CD4-positive, alpha-beta T cell treated with Interferon gamma for 1 hour (primary cell): ENCODE data around the gene ZMYND19.
"Not testable (repeated sequence)": the region's sequence is repeated elsewhere in the genome, so short reads cannot be mapped to it uniquely, and the experiment has no call there.

Experiments
- DNase-seq: peaks from one replicate; pipeline ENCODE4 v3.0.0-alpha.2; 2020

The ZMYND19 gene

DNA sequence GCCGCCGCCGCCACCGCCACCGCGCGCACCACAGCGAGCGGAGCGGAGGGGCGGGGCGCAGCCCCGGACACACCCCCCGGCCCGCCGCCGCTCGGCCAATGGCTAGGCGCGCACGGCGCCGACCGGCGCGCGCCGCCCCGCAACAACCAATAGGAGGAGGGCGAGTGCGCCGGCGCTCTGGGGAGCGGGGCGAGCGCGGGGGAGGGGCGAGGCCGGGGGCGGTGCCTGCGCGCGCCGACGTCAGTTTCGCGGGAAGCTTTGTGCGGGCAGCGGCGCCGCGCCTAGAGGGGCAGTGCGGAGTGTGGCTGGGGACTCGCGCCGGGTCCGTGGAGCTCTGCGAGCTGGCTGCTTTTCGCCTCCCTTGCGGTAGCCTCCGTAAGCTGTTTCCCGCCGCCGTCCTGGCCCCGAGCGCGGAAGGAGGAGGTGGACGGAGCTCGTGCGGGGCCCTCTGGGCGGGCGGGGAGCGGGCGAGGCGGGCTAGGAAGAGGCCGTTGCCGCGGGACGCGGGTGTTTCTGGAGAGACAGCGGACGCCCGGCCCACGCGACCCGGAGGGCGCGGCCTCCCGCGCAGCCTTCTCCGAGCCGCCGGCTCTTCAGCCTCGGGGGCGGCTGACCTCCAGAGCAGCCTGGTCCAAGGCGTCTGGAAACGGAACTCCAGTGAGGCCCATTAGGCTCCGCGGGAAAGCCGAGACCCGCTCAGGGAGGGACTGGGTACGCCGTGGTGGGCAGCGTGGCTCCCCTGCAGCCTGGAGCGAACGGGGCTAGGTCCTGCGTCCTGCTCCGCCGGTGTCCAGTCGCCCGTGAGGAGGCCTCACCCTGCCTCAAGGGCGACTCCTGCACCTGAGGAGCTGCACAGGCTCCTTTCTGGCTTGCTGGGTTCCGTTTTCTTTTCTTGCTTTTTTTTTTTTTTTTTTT lies at the start of gene ZMYND19:
Gene ZMYND19, minus strand, starts transcription at position 44 of the 915 bp plus-strand sequence. CDS start 249 bp downstream, outside the sequence.
- peak; percentile 87 for DNase-seq

DNA sequence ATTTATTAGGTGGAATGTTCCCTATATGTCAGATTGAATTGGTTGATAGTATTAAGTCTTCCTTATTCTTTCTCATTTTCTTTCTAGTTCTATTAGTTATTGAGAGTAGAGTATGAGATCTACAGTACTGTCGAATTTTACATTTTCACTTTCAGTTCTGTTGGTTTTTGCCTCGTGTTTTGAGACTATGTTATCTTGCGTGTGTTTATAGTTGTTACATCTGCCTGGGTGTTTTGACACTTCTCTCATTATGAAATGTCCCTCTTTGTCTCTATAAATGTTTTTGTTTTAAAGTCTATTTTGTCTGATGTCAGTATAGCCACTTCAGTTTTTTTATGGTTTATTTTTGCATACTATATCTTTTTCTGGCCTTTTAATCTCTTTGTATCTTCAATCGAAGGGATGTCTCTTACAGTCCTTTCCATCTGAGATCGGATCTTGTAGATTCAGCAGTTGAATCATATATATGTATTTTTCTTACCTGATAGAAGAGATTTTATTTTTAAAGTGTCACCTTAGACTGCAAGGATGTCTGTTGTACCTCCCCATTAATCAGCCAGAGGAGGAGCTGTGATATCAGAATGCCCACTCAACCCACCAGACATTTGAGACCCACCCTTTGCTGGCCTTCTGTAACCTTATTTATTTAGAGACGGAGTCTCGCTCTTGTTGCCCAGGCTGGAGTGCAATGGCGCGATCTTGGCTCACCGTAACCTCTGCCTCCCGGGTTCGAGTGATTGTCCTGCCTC lies 49.2 kb upstream of the ZMYND19 start:
- no peak for DNase-seq

DNA sequence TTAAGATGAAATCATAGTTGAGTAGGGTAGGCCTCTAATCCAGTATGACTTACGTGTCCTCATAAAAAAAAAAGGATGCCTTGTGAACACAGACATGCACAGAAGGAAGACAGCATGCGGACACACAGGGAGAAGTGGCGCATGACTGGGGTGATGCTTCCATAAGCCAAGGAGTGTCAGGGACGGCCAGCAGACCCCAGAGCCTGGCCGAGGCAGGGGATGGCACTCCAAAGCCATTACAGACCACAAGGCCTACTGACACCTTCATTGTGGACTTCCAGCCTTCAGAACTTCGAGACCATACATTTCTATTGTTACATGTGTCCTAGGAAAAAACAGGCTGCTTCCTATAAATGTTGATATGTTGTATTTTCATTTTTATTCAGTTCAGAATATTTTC lies 48.4 kb upstream of the ZMYND19 start:
- DNase-seq = no peak

DNA sequence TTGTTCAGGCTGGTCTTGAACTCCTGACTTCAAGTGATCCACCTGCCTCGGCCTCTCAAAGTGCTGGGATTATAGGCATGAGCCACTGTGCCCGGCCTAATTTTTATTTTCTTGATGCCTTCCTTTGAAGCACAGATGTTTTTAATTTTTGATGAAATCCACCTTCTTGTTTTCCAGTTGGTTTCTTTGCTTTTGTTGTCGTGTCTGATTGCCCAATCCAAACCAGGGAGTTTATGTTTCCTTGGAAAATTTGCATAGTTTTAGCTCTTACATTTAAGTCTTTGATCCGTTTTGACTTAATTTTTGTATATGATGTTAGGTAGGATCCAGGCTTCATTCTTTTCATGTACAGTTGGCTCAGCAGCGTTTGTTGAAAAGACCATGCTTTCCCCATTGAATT lies 43.7 kb upstream of the ZMYND19 start:
- DNase-seq = no peak

DNA sequence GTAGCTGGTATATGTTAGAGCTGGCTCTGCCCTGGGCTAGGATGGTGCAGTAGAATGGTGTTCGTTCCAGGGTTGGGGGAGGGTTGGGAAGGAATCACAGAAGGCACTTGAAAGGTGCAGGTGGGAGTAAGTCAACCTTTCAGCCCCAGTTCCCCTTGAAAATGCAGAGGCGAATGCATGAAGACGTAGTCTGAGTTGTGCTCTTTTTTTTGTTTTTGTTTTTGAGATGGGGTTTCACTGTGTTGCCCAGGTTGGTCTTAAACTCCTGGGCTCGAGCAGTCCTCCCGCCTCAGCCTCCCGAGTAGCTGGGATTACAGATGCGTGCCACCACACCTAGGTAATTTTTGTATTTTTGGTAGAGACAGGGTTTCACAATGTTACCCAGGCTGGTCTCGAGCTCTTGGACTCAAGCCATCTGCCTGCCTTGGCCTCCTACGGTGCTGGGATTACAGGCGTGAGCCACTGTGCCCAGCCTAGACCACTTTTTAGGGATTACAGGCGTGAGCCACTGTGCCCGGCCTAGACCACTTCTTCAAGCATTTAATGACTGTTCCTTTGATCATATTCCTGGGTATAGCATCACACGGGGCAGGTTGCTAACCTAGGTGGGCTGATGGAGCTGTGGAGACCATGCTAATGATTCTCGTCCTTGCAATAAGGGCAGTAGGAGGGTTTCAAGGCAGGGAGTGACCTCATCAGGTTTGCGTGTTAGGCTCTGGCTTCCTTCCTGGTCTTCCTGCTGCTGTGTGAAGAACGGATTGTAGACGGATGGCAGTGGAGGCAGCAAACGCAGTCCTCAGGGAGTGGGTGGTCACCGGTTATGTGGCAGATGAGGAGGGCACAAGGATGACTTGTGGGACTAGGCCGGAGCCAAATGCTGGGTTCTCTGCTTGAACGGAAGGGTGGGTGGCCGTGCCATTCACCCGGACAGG lies 42.2 kb upstream of the ZMYND19 start:
- DNase-seq = no peak

DNA sequence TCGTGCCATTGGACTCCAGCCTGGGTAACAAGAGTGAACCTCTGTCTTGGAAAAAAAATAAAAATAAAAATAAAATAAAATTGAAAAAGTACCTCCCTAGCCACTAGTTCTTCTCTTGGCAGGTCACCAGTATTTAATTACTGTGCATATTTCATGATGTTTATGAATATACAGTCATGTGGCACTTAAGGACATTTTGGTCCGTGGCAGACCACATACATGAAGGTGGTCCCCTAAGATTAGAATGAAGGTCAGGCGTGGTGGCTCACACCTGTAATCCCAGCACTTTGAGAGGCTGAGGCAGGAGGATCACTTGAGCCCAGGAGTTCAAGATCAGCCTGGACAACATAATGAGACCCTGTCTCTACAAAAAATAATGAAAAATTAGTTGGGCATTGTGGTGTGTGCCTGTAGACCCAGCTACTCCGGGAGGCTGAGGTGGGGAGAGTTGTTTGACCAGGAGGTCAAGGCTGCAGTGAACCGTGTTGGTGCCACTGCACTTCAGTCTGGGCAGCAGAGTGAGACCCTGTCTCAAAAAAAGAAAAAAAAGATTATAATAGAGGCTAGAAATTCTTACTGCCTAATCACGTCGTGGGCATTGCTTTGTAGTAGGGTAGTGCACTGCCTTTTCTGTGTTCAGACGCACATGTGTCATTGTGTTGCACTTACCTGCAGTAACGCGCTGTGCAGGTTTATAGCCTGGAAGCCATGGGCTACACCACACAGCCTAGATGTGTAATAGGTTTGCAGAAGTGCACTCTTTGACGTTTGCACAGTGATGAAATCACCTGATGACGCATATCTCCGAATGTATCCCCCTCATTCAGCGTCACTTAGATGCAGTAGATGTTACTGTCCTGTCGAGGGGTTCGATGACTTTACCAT lies 41.3 kb upstream of the ZMYND19 start:
- DNase-seq = no peak

DNA sequence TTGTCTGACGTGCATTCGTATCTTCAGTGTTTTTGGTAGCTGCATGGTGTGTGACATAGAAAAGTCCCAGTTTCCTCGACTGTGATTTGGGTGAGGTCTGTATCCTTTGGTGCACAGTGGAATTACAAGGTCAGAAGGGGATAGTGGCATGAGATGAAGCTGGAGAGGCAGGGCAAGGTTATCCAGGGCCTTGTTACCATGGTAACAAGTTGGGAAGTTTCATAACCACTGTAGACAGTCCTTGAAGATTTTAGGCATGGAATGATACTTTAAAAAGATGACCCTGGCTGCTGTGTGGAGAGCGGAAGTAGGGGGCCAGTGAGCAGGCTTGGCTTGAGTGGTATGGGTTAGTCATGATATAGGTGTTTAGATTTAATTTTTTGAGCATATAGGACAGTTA lies 40.4 kb upstream of the ZMYND19 start:
- DNase-seq = no peak

DNA sequence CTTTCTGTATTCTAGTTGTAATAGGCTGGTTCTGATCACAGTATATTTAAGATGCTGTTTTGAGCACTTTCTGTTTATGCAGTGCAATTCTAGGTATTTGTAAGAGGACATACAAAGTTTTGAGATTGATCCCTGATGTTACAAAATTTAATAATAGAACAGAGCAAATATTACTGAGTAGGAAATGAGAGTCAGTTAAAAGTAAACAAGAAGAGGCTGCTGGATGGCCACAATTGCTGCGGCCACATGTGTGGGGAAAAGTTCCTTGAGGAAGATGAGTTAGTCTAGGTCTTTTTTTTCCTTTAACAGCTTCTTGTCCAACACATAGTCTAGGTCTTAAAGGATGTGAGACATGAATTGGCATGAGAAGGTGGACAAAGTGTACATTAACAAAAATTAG lies 39.8 kb upstream of the ZMYND19 start:
- DNase-seq = no peak

DNA sequence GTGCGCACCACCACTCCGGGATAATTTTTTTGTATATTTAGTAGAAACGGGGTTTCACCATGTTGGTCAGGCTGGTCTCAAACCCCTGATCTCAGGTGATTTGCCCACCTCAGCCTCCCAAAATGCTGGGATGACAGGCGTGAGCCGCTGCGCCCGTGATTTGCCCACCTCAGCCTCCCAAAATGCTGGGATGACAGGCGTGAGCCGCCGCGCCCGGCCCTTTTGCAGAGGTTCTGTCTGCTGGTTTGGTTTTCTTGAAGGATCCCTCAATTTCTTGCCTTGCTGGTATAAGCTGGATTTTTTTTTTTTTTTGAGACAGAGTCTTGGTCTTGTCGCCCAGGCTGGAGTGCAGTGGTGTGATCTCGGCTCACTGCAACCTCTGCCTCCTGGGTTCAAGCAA lies 37.1 kb upstream of the ZMYND19 start:
- DNase-seq = not testable (repeated sequence)

DNA sequence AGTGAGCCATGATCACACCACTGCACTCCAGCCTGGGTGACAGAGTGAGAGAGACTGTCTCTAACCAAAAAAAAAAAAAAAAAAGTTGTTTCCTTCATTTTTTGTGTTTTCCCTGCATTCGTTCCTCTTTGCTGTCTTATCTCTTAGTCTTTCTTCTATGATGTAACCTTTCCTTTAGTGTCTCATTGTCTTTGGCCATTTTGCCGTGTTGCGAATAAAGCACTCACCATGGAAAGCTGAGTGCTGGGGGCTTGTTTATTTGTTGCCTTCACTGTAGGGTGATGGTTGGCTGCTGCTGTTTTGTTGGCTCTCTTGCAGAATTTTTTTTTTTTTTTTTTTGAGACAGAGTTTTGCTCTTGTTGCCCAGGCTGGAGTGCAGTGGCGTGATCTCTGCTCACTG lies 36.2 kb upstream of the ZMYND19 start:
- DNase-seq = no peak

DNA sequence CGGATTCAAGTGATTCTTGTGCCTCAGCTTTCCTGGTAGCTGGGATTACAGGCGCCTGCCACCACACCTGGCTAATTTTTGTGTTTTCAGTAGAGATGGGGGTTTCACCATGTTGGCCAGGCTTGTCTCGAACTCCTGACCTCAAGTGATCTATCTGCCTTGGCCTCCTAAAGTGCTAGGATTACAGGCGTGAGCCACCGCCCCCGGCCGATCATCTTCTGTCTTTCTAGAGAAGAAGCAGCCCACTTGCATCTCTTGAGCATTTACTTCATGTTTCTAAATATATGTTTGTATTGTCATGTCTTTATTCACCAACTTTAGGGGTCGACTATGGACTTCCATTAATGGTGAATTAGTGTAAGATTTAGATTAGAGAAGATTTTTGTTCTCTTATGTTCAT lies 31.9 kb upstream of the ZMYND19 start:
- DNase-seq = not testable (repeated sequence)

DNA sequence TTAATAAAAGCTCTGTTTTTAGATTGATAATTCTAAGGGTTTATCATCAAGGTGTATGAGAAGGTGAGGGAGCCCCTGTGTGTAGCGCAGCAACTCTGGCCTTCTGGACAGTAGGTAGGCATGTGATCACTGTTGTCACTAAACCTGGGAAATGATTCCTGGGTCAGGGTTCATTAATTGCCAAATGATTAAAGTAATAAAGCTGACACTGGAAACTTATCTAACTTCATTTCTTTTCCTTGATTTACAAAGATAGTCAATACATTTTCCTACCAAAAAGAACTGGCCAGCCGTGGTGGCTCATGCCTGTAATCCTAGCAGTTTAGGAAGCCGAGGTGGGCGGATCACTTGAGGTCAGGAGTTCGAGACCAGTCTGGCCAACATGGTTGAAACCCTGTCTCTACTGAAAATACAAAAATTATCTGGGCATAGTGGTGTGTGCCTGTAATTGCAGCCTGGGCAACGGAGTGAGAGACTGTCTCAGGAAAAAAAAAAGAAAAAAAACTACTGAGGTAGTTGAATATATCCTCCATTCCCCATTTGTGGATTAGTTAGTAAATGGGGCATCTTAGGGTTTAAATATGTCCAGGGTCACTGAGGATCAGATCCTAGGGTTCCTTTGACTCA lies 30.9 kb upstream of the ZMYND19 start:
- DNase-seq = no peak

DNA sequence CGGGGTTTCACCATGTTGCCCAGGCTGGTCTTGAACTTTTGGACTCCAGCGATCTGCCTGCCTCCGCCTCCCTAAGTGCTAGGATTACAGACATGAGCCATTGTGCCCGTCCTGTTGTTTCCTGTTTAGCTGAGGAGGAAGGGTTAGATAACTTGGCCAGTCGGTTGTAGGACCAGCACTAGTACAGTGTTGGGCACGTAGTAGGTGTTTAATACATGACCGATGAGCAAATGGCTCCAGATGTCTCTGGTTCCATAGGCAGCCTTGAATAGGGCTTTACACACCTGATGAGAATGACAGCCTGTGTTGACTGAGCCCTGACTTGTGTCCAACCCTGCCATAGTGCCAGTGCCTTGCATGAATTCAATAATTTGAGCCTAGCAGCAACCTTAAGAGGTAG lies 30.3 kb upstream of the ZMYND19 start:
- no peak for DNase-seq

DNA sequence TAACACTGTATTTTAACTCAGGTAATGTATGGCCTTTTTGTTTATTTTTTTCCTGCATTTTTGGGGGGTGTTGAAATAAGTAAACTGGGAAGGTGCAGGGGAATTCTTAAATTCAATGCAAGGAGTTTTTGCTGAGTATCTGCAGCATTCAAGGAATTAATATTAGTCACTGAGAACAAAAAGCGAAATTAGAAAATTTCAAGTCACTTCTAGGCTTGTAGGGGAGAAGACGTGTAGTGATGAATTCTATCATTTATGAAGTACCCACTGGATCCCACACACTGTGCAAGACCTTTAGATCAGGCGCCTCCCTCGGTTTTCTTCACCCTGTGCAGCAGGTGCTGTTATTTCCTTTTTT lies 29.7 kb upstream of the ZMYND19 start:
- no peak for DNase-seq

DNA sequence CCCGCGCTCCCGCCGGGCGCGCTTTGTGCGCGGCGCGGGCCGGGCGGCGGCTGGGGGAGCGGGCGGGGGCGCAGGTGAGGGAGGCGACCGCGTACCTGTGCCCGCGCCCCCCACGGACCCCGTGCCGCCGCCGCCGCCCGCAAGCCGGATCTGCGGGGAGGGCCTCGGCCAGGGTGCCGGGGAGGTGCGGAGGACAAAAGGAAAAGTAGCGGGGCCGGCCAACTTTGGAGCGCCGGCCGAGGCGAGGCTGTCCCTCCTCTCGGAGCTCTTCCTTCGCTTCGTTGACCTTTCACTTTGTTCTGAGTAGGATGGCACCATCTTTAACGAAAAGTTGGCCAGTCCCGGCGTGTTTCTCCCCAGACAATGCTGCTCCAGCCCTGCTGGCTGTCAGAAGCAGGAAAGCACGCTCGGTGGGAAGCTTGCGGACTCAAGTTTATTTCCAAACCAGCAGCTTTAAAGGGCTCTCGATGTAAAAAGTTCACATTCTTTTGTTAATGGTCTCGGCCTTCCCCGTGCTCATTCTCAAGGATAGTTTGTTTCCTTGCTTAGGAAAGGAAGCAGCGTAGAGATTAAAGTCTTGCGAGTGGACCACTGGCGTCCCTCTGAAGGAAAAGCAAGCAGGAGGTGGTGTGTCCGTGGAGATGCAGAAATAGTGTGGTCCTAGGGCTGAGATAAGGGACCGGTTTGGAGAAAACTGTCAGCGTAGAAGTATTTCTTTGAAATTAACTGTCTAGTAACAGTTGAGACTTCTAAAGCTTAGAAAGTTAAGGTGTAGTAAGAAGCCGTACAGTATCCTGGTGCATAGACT lies 29.1 kb upstream of the ZMYND19 start:
- no peak for DNase-seq

DNA sequence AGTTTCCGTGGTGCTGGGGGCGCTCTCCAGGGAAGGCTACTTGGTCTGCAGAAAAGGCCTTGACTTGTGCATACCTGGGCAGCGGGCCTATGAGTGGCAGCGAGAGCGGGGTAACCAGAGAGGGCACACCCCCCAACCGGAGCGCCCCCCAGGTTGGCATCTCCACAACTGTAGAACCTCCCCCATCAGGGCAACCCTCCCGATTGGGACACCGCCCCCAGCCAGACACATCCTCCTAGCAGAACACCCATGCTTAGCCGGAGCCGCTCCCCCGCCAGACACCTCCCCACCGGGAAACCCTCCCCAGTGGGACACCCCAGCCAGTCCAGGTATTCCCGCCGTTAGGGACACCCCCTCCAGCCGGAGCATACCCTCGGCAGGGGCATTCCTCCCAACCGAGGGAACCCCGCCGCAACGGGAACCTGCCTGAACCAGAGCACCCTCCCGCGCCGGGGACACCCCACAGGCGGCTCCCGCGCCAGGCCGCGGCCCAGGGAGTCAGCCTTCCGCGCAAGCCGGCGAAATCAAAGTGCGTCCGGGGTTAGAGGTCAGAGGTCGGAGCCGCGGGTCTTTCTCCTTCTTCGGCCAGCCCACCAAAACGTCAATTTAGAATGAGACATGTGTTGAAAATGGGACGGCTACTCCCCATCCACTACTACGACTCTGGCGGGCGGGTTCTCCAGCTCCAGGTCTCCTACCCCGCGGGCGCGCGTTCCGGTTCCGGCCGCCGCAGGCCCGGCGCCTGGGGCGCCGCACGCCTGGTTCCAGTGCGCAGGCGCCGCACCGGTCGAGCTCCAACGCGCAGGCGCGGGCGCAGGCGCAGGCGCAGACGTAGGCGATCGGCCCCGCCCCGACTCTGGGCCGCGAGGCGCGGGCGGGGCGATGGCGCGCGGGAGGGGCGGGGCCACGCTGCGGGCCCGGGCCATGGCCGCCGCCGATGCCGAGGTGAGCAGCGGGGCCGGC lies 28.1 kb upstream of the ZMYND19 start, which contains the start of gene EHMT1:
Gene EHMT1, plus strand, starts transcription at position 901 of the 963 bp plus-strand sequence. Its CDS starts 24 bp downstream, at position 925.
- DNase-seq = peak; percentile 87

DNA sequence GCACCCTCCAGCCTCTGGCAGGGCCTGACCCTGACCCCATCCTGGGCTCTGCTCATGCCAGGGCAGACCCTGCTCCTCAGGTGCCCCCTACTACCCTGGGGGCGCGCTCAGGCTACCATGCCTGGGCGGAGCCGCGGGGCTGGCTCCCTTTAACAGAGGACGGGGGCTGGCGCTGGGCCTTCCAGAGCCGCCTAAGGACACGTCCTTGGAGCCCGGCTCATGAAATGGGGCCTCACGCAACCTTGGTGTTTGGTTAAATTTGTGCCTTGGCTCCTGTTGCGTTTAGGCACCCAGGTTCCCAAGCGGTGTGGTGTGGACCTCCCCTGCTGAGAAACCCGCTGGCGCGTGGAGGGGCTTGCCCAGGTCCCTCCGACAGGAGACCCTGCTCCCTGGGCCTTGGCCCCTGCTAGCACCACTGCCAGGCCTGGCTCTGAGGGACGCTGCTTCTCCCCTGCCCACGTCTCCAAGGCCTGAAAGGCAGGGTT lies 25.1 kb upstream of the ZMYND19 start:
- no peak for DNase-seq

DNA sequence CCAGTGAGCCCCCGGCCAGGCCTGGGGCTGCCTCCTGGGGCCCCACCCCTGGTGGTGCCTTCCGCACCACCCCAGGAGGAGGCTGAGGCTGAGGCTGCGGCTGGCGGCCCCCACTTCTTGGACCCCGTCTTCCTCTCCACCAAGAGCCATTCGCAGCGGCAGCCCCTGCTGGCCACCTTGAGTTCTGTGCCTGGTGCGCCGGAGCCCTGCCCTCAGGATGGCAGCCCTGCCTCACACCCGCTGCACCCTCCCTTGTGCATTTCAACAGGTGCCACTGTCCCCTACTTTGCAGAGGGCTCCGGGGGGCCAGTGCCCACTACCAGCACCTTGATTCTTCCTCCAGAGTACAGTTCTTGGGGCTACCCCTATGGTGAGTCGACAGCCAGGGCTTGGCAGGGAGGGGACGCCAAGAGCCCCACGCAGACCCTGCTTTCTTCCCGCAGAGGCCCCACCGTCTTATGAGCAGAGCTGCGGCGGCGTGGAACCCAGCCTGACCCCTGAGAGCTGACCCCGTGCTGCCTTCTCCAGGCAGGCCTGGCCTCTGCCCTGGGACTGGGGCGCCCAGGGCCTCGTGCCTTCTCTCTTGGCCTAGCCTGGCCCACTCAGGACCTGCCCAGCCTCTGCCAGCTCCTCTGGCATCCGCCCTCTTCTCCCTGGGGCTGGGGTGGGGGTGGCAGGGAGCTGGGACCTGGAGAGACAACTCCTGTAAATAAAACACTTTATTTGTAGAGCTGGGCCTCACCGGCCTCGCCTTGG lies 24.5 kb upstream of the ZMYND19 start:
- DNase-seq = no peak
